Eye (tissue), 1 donor: ENCODE measurements around the gene GXYLT1.
"Not testable (repeated sequence)": the region's sequence is repeated elsewhere in the genome, so short reads cannot be mapped to it uniquely, and the experiment has no call there.

Source experiments
- DNase-seq: peaks from one replicate; pipeline ENCODE4 v3.0.0-alpha.2; 2015

Gene GXYLT1

GRCh38 chr12:42091769-42092168 is 52.9 kb downstream of the GXYLT1 start:
- no peak for DNase-seq

DNA sequence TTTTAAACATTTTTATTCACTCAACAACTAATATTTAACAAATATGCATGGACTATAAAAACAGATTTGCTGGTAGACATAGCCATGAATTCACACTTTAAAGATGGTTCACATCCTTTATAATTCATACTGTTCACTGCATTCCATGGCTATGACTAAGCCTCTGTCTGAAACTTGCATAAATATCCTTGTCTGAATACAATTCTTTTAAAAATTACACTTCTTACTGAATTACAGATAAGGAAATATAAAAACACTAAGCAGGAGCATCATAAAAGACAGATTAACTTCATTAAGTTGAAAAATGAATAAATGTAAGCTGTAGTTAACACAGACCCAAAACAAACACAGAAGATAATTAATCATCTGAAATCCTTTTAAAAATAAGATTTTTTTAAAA is 53.8 kb downstream of the GXYLT1 start:
- DNase-seq = peak; percentile 6

- DNase-seq = peak; percentile 33
Observed at GRCh38 chr12:42086031-42086430, 58.6 kb downstream of the GXYLT1 start.

DNA sequence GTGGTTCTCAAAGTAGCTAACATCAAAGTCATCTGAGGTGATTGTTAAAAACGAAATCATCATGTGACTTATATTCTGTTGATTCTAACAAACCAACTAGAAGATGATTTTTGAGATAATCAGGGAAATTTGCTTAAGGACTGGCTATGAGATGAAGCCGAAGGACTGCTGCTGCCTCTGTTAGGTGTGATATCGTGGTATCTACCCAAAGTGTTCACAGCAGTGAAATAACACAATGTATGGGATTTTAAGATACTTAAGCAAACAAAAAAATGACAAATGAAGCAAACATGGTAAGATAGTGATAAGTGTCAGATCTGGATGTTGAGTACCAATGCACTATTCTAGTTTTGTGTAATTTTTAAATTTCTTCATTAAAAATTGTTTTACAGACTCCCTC is 59.1 kb downstream of the GXYLT1 start:
- no peak for DNase-seq

- DNase-seq = no peak
Observed at GRCh38 chr12:42084522-42084921, 60.2 kb downstream of the GXYLT1 start.

DNA sequence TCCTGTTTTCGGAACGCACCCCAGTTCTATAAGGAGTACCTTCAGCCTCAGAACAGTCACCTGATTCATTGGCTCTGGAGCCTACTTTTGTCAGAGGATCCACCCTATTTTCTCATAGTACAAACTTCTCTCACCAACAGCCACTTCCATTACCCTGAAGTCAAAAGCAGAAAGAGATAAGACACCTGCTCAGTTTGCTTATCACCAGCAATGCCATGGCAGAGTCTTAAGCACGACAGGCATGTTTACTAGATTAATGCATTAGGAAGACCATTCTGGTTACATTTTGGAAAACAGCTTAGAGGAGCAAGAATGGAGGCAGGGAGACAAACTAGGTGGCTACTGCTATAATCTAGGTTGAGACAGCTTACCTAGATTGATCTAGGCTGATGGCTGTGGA is 67.7 kb downstream of the GXYLT1 start:
- no peak for DNase-seq

GRCh38 chr12:42070036-42070435 is 74.6 kb downstream of the GXYLT1 start:
- no peak for DNase-seq

- no peak for DNase-seq
Observed at GRCh38 chr12:42059127-42059526, 85.5 kb downstream of the GXYLT1 start.

DNA sequence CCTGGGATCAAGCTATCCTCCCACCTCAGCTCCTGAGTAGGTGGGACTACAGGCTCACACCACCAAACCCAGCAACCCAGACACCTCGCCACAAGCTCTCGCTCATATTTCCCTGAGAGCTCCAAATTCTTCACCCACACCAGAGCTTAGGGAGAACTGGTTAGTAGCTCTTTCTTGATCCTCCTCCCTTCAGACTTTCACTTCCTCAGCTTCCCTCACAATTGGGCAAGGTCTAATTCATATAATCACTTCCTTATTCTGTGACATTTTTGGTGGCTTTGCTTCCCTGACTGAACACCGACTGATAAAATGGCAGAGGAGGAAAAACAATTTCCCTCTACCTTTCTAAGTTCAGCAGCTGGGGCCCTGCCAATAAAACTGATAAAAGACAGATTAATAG is 88.5 kb downstream of the GXYLT1 start:
- DNase-seq = no peak

DNA sequence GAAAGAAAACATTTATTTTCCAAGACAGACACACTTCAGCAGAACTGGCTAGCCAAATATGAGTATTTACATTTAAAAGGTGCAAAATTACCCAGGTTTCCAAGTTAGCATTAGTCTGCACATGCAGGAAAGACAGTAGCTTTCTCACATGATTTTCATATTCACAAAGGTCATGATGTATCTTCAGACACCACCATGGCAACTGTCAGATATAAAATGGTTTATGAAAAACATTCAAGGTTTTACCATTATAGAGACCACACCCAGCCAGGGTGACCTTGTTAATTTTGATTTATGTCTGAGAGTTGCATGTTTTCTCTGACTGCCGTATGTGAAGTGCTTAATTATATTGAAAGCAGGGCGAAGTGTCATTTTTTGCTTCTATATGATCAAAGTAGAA is 91.2 kb downstream of the GXYLT1 start:
- no peak for DNase-seq

- not testable (repeated sequence) for DNase-seq
Observed at GRCh38 chr12:42048980-42049379, 95.7 kb downstream of the GXYLT1 start.

- no peak for DNase-seq
Observed at GRCh38 chr12:42039577-42039976, 105.1 kb downstream of the GXYLT1 start.

DNA sequence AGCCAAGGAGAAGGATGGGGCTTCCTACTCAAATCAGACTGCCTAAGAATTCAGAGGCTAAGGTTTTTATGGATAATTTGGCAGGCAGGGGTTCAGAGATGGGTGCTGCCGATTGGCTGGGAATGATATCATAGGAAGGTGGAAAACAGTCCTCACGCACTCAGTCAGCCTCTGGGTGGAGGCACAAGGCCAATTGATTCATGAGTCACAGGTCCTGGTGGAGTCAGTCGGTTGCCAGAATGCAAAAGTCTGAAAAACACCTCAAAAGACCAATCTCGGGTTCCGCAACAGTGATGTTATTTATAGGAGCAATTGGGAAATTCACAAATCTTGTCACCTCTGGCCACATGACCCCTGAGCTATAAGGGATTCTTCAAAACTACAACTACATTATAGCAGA is 105.5 kb downstream of the GXYLT1 start:
- no peak for DNase-seq

- DNase-seq = no peak
Observed at GRCh38 chr12:42031847-42032564, 112.7 kb downstream of the GXYLT1 start.
